Activated CD4-positive, alpha-beta T cell treated with anti-CD3 and anti-CD28 coated beads, Interleukin-2, amount 10 ng/mL, durations not matched to agents 7 days and 5 days (primary cell): ENCODE data around the gene ABCB11. TPM values are rescaled to one million over a fixed set of nuclear protein-coding genes. Genes with fewer than 3 reads are reported as not detected.

ENCODE experiments used
- CTCF ChIA-PET: fragments of 350-600 bp; sonication (Branson Sonifier 250); formaldehyde crosslinking; loops from one replicate; lab custom pipeline; 2021; ENCODE audit warnings: antibody characterized with exemption; lab: Charles Lee
- POLR2A ChIA-PET: fragments of 350-600 bp; sonication (Branson Sonifier 250); formaldehyde crosslinking; loops from one replicate; lab custom pipeline; 2021; ENCODE audit warnings: antibody characterized with exemption; lab: Charles Lee
- DNase-seq: peaks from one replicate; pipeline ENCODE4 v3.0.0-alpha.2; 2020
- H3K27ac Mint-ChIP-seq: one replicate; pipeline ENCODE4 v1.8.0; 2021; ENCODE audit warnings: mild to moderate bottlenecking, moderate library complexity, mixed read lengths
- H3K27me3 Mint-ChIP-seq: one replicate; pipeline ENCODE4 v1.8.0; 2021; ENCODE audit warnings: mixed read lengths
- H3K36me3 Mint-ChIP-seq: one replicate; pipeline ENCODE4 v1.8.0; 2021; ENCODE audit warnings: low read depth, mixed read lengths
- H3K4me1 Mint-ChIP-seq: one replicate; pipeline ENCODE4 v1.8.0; 2021; ENCODE audit warnings: mixed read lengths
- H3K4me3 Mint-ChIP-seq: one replicate; pipeline ENCODE4 v1.8.0; 2021; ENCODE audit warnings: mild to moderate bottlenecking, moderate library complexity, mixed read lengths
- H3K9me3 Mint-ChIP-seq: one replicate; pipeline ENCODE4 v1.8.0; 2021; ENCODE audit warnings: mixed read lengths
- total RNA-seq, 2 experiments: library from RNA; stranded (reverse); gene quantifications; one replicate each; pipeline ENCODE4 v1.2.3, GENCODE V29; 2021

ABCB11 gene
- total RNA-seq, 2 experiments from 2014 or later = 0.20 TPM; not detected in 1

- ChIA-PET POLR2A (no interaction called here), CTCF (interaction anchor here (1.0 kb wide), 1 partner anchor 11 kb away, joined by 3 read pairs; no protein-coding TSS in a partner anchor)
- Mint-ChIP-seq H3K4me1 (peaks cover 2% of the 10 kb centered on the region), H3K4me3 (no peak overlapping the region), H3K9me3 (no peaks in the 10 kb centered on the region), H3K27ac (no peak overlapping the region), H3K36me3 (no peaks in the 10 kb centered on the region), H3K27me3 (no peaks in the 10 kb centered on the region)
- no peak for DNase-seq
These were observed 33.3 kb downstream of the ABCB11 start for GRCh38 chr2:168997794-168998193.

DNA sequence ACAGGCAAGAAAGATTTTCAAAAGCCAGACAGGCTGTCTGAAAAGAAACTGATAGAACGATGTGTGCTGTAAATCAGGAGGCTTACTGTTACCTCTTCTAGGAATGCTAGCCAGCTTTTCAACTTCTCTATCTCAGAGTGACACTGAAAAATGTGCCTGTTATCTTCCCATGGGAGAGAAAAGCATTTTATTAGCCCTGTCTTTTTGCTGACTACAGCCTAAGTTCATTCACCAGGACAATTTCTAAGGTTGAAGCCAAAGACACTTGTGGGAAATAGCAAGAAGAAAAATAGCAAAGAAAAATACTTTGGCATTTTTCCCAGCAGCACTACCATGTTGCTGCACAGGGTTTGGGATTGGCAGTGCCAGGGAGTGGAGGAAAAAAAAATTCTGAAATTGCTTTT is 34.0 kb downstream of the ABCB11 start:
- Mint-ChIP-seq H3K27me3 (no peaks in the 10 kb centered on the region), H3K4me3 (no peak overlapping the region), H3K4me1 (peaks cover 2% of the 10 kb centered on the region), H3K36me3 (no peaks in the 10 kb centered on the region), H3K9me3 (no peaks in the 10 kb centered on the region), H3K27ac (no peak overlapping the region)
- ChIA-PET CTCF (interaction anchor here (1.0 kb wide), 1 partner anchor 10 kb away, joined by 3 read pairs; no protein-coding TSS in a partner anchor), POLR2A (no interaction called here)
- no peak for DNase-seq

GRCh38 chr2:168995744-168996143 is 35.4 kb downstream of the ABCB11 start:
- H3K4me3 Mint-ChIP-seq = no peak overlapping the region
- CTCF ChIA-PET = no interaction called here
- H3K27ac Mint-ChIP-seq = no peak overlapping the region
- no peaks in the 10 kb centered on the region for H3K27me3 Mint-ChIP-seq
- POLR2A ChIA-PET = no interaction called here
- H3K9me3 Mint-ChIP-seq = no peaks in the 10 kb centered on the region
- no peak for DNase-seq
- H3K4me1 Mint-ChIP-seq = peaks cover 2% of the 10 kb centered on the region
- no peaks in the 10 kb centered on the region for H3K36me3 Mint-ChIP-seq

GRCh38 chr2:168993538-168993937 is 37.6 kb downstream of the ABCB11 start:
- Mint-ChIP-seq H3K27me3 (no peaks in the 10 kb centered on the region), H3K9me3 (no peaks in the 10 kb centered on the region), H3K4me1 (peaks cover 2% of the 10 kb centered on the region), H3K36me3 (no peaks in the 10 kb centered on the region), H3K4me3 (no peak overlapping the region), H3K27ac (no peak overlapping the region)
- POLR2A ChIA-PET = no interaction called here
- CTCF ChIA-PET = no interaction called here
- DNase-seq = no peak

DNA sequence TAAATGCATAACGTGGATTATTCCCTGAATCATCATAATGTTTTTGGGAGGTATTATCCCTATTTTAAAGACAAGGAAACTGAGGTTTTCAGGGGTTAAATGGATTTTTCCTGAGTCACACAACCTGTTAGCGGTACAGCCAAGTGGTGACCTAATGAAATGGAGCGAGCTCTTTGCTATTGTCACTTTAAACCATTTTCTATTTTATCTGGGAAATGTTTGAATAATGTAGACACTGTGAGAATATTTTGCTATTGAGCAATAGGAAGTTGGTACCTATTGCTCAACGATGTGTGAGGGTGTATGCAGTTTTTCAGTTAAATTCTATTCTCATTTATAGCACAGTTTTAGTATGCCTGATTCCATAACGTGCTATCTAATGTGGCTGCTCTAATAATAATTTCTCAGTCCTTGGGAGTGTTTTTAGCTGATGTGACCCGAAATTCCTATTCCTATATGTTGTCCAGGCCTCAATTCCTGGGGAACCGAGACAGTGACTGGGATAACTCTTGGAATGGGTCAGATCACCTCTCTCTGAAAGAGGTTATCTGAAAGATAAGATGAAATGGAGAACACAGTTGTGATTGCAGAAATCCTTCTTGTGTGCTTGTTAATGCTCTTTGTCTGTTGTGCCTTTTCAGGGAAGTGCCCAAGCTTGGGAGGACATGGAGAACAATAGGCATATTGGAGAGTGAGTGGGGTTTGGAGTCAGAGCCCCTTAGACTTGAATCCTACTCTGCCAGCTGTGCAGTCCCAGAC is 38.4 kb downstream of the ABCB11 start:
- H3K27ac Mint-ChIP-seq = no peak overlapping the region
- CTCF ChIA-PET = no interaction called here

GRCh38 chr2:168992026-168992425 is 39.1 kb downstream of the ABCB11 start:
- Mint-ChIP-seq H3K4me1 (no peaks in the 10 kb centered on the region), H3K9me3 (no peaks in the 10 kb centered on the region), H3K4me3 (no peak overlapping the region), H3K27ac (no peak overlapping the region), H3K36me3 (no peaks in the 10 kb centered on the region), H3K27me3 (no peaks in the 10 kb centered on the region)
- ChIA-PET CTCF (interaction anchor here (0.6 kb wide), 2 partner anchors 8 to 23 kb away, joined by 3 read pairs; no protein-coding TSS in a partner anchor), POLR2A (no interaction called here)
- DNase-seq = no peak

More for the DNA sequence above, 38.4 kb downstream of the ABCB11 start:
- Mint-ChIP-seq H3K27me3 (no peaks in the 10 kb centered on the region), H3K9me3 (no peaks in the 10 kb centered on the region), H3K4me3 (no peak overlapping the region), H3K36me3 (no peaks in the 10 kb centered on the region), H3K4me1 (peaks cover under 1% of the 10 kb centered on the region)
- DNase-seq = no peak
- POLR2A ChIA-PET = no interaction called here

- DNase-seq = no peak
- ChIA-PET POLR2A (no interaction called here), CTCF (interaction anchor here (1.0 kb wide), 1 partner anchor 121 kb away, joined by 4 read pairs; no protein-coding TSS in a partner anchor)
- Mint-ChIP-seq H3K36me3 (no peaks in the 10 kb centered on the region), H3K9me3 (no peaks in the 10 kb centered on the region), H3K27ac (no peak overlapping the region), H3K4me1 (no peaks in the 10 kb centered on the region), H3K27me3 (peaks cover 3% of the 10 kb centered on the region), H3K4me3 (no peak overlapping the region)
These were observed 42.4 kb downstream of the ABCB11 start for GRCh38 chr2:168988755-168989154.

- Mint-ChIP-seq H3K27me3 (peaks cover 3% of the 10 kb centered on the region), H3K4me1 (no peaks in the 10 kb centered on the region), H3K4me3 (no peak overlapping the region), H3K27ac (no peak overlapping the region), H3K36me3 (no peaks in the 10 kb centered on the region), H3K9me3 (no peaks in the 10 kb centered on the region)
- POLR2A ChIA-PET = no interaction called here
- CTCF ChIA-PET = no interaction called here
- DNase-seq = no peak
These were observed 44.7 kb downstream of the ABCB11 start for GRCh38 chr2:168986398-168986943.

GRCh38 chr2:168981651-168982050 is 49.5 kb downstream of the ABCB11 start:
- no peak overlapping the region for H3K4me3 Mint-ChIP-seq
- no peaks in the 10 kb centered on the region for H3K36me3 Mint-ChIP-seq
- H3K4me1 Mint-ChIP-seq = no peaks in the 10 kb centered on the region
- DNase-seq = no peak
- H3K27me3 Mint-ChIP-seq = peaks cover 2% of the 10 kb centered on the region
- no peaks in the 10 kb centered on the region for H3K9me3 Mint-ChIP-seq
- POLR2A ChIA-PET = no interaction called here
- CTCF ChIA-PET = no interaction called here
- no peak overlapping the region for H3K27ac Mint-ChIP-seq

GRCh38 chr2:168978461-168978861 is 52.7 kb downstream of the ABCB11 start:
- Mint-ChIP-seq H3K4me1 (no peaks in the 10 kb centered on the region), H3K27me3 (no peaks in the 10 kb centered on the region)
- POLR2A ChIA-PET = no interaction called here

GRCh38 chr2:168977608-168978007 is 53.5 kb downstream of the ABCB11 start:
- no peak overlapping the region for H3K27ac Mint-ChIP-seq
- H3K4me1 Mint-ChIP-seq = no peaks in the 10 kb centered on the region
- H3K36me3 Mint-ChIP-seq = no peaks in the 10 kb centered on the region
- ChIA-PET CTCF (no interaction called here), POLR2A (no interaction called here)
- no peak overlapping the region for H3K4me3 Mint-ChIP-seq
- DNase-seq = no peak
- no peaks in the 10 kb centered on the region for H3K9me3 Mint-ChIP-seq
- H3K27me3 Mint-ChIP-seq = no peaks in the 10 kb centered on the region

More at GRCh38 chr2:168978461-168978861, 52.7 kb downstream of the ABCB11 start:
- CTCF ChIA-PET = no interaction called here
- no peak for DNase-seq
- Mint-ChIP-seq H3K9me3 (no peaks in the 10 kb centered on the region), H3K36me3 (no peaks in the 10 kb centered on the region), H3K27ac (no peak overlapping the region), H3K4me3 (no peak overlapping the region)

GRCh38 chr2:168976034-168976654 is 55.0 kb downstream of the ABCB11 start:
- Mint-ChIP-seq H3K4me3 (no peak overlapping the region), H3K36me3 (no peaks in the 10 kb centered on the region), H3K9me3 (no peaks in the 10 kb centered on the region), H3K4me1 (no peaks in the 10 kb centered on the region), H3K27me3 (no peaks in the 10 kb centered on the region), H3K27ac (no peak overlapping the region)
- no peak for DNase-seq
- CTCF ChIA-PET = no interaction called here
- POLR2A ChIA-PET = no interaction called here

DNA sequence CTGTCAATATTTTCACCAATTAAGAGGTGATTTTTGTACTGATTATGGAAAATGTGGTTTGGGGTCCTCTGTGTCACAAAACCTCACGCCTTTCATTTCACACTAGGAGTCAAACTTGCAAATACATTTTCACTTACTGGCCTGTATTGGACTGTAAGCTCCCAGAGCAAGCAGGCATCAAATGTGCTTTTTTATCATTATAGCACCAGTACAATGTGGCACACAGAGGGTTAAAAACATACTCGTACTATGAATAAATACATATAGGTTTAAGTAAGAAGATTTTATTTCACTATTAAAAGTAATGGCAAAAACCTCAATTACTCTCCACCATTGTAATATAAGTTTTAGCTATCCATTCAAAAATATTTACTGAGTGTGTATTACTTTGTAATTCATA is 56.7 kb downstream of the ABCB11 start:
- Mint-ChIP-seq H3K4me1 (no peaks in the 10 kb centered on the region), H3K27ac (no peak overlapping the region), H3K27me3 (no peaks in the 10 kb centered on the region), H3K4me3 (no peak overlapping the region), H3K36me3 (no peaks in the 10 kb centered on the region), H3K9me3 (no peaks in the 10 kb centered on the region)
- CTCF ChIA-PET = interaction anchor here (0.6 kb wide), 1 partner anchor 422 kb away, joined by 7 read pairs; no protein-coding TSS in a partner anchor
- DNase-seq = no peak
- POLR2A ChIA-PET = no interaction called here
